ENCODE results near the gene ZNF382. TPM values are rescaled to one million over a fixed set of nuclear protein-coding genes. Genes with fewer than 3 reads are reported as not detected.
"Not testable (repeated sequence)": the region's sequence is repeated elsewhere in the genome, so short reads cannot be mapped to it uniquely, and the experiment has no call there.

The ZNF382 gene
- total RNA-seq: 10 to 100 TPM; 12.0 to 13.3 TPM

GRCh38 chr19:36605101-36605876 is at the start of gene ZNF382:
Gene ZNF382, plus strand, starts transcription at chr19:36605313. Its CDS starts 4,602 bp downstream, at chr19:36609915.
- no peaks in the 10 kb centered on the region for H3K27me3 Mint-ChIP-seq (ENCODE audit: low read depth)
- ChIA-PET CTCF (interaction anchor here (0.9 to 1.3 kb wide), 2 partner anchors 77 to 186 kb away, joined by 3 read pairs; partner anchors contain the start of gene ZNF260), POLR2A (interaction anchor here (0.6 to 2.9 kb wide), 14 partner anchors 9 to 472 kb away, joined by 3 to 23 read pairs (median 5); partner anchors contain the start of genes ZNF146, ZNF260, ZNF461 and ZNF529)
- H3K36me3 Mint-ChIP-seq (ENCODE audit: low read depth): peaks cover 55% of the 10 kb centered on the region
- H3K9me3 Mint-ChIP-seq (ENCODE audit: insufficient read depth): peaks cover 20% of the 10 kb centered on the region
- peaks cover 19% of the 10 kb centered on the region for H3K4me1 Mint-ChIP-seq (ENCODE audit: low read depth)
- peak; percentile 87 for DNase-seq
- peak within 1 kb of the TSS; percentile 84 for H3K4me3 Mint-ChIP-seq
- ATAC-seq: peak; percentile 86
- H3K27ac Mint-ChIP-seq: peak within 1 kb of the TSS; percentile 92

- Mint-ChIP-seq H3K27me3 (ENCODE audit: low read depth) (no peaks in the 10 kb centered on the region), H3K36me3 (ENCODE audit: low read depth) (peaks cover 88% of the 10 kb centered on the region), H3K4me3 (no peak overlapping the region), H3K27ac (no peak overlapping the region), H3K9me3 (ENCODE audit: insufficient read depth) (peaks cover 60% of the 10 kb centered on the region), H3K4me1 (ENCODE audit: low read depth) (peaks cover 3% of the 10 kb centered on the region)
- DNase-seq: no peak
- POLR2A ChIA-PET: no interaction called here
- ATAC-seq: no peak
- CTCF ChIA-PET: no interaction called here
Measured at GRCh38 chr19:36564391-36564790, 40.7 kb upstream of the ZNF382 start.

DNA sequence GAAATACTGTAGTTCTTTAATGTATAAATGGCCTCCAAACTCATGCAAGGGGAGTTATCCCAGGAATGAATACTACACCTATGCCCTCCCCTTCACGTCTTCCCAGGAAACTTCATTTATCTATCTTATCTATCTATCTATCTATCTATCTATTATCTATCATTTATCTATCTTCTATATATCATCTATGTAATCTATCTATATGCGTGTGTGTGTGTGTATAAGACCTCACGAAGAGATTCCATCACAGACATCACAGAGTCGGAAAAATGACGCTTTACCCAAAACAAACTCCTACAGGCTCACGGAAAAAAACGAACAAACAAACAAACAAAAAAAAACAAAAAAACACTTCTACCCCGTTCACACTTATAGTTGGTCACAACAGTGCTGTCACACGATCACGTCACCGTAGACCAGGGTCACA is 32.5 kb upstream of the ZNF382 start:
- DNase-seq (no peak), ATAC-seq (no peak)
- ChIA-PET POLR2A (interaction anchor here (0.8 to 2.5 kb wide), 9 partner anchors 9 to 278 kb away, joined by 3 to 24 read pairs (median 5); partner anchors contain the start of genes ZNF260, ZNF345, ZNF382 and ZNF566), CTCF (interaction anchor here (1.8 kb wide), 1 partner anchor 44 kb away, joined by 5 read pairs; the partner anchor contains the start of gene ZNF260)
- Mint-ChIP-seq H3K9me3 (ENCODE audit: insufficient read depth) (peaks cover 41% of the 10 kb centered on the region), H3K36me3 (ENCODE audit: low read depth) (peaks cover 82% of the 10 kb centered on the region), H3K27me3 (ENCODE audit: low read depth) (no peaks in the 10 kb centered on the region), H3K4me3 (peak overlapping the region; percentile 96), H3K4me1 (ENCODE audit: low read depth) (peaks cover 31% of the 10 kb centered on the region), H3K27ac (peak overlapping the region; percentile 92)

DNA sequence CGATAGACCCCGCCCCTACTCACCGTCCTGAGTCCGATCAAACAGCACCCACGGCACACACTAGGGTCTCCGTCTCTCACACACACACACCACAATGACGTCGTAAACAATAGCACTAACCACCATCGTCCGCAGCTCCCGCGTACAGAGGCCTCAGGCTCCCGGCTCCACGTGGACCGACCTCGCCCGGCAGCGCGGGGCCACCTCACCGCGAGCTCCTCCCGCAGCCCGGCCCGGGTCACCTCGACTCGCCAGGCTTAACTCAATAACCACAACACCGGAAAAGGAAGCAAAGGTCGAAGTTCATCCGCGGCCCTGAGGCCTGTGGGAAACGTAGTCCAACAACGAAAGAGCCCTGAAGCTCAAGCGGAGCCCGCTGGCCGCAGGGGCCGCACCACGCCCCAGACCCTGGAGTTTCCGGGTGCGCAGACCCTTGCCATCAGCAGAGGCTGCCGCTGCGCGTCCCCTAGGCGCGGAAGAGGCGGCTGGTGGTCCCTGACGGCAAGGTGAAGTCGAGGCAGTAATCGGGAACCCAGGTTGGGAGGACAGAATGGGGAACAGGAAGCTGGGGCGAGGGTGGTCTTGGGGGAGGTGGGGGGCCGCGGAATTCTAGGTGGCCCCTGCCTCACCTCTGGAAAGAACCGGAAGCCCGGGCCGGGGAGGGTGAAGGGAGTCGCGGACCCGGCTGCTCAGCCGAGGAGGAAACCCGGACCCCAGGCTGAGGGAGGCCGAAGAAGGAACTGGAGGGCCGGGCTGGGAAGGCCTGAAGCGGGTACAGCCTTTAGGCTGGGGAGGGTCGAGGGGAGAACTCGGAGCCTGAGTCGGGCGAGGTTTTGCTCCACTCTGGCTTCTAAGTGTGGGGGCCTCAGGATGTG is 31.9 kb upstream of the ZNF382 start, which contains the start of gene ZNF529:
ZNF529 (minus strand) TSS at position 273 of the 875 bp plus-strand sequence. CDS start 946 bp downstream, outside the sequence.
- Mint-ChIP-seq H3K9me3 (ENCODE audit: insufficient read depth) (peaks cover 36% of the 10 kb centered on the region), H3K27me3 (ENCODE audit: low read depth) (no peaks in the 10 kb centered on the region), H3K36me3 (ENCODE audit: low read depth) (peaks cover 80% of the 10 kb centered on the region), H3K27ac (peak within 1 kb of the TSS; percentile 92), H3K4me3 (peak within 1 kb of the TSS; percentile 96), H3K4me1 (ENCODE audit: low read depth) (peaks cover 31% of the 10 kb centered on the region)
- ChIA-PET CTCF (interaction anchor here (1.8 kb wide), 1 partner anchor 45 kb away, joined by 5 read pairs; the partner anchor contains the start of gene ZNF260), POLR2A (interaction anchor here (0.8 to 2.5 kb wide), 14 partner anchors 8 to 644 kb away, joined by 3 to 24 read pairs (median 4); partner anchors contain the start of genes ZNF260, ZNF345, ZNF382 and ZNF383)
- ATAC-seq: peak; percentile 87
- peak; percentile 91 for DNase-seq

- peak overlapping the region; percentile 96 for H3K4me3 Mint-ChIP-seq
- H3K27me3 Mint-ChIP-seq (ENCODE audit: low read depth): no peaks in the 10 kb centered on the region
- DNase-seq (no peak), ATAC-seq (no peak)
- POLR2A ChIA-PET: interaction anchor here (1.0 to 2.5 kb wide), 11 partner anchors 7 to 644 kb away, joined by 3 to 24 read pairs (median 4); partner anchors contain the start of genes ZNF260, ZNF345, ZNF382 and ZNF383
- CTCF ChIA-PET: interaction anchor here (1.8 kb wide), 1 partner anchor 46 kb away, joined by 5 read pairs; the partner anchor contains the start of gene ZNF260
- peak overlapping the region; percentile 92 for H3K27ac Mint-ChIP-seq
- peaks cover 80% of the 10 kb centered on the region for H3K36me3 Mint-ChIP-seq (ENCODE audit: low read depth)
- H3K4me1 Mint-ChIP-seq (ENCODE audit: low read depth): peaks cover 28% of the 10 kb centered on the region
- H3K9me3 Mint-ChIP-seq (ENCODE audit: insufficient read depth): peaks cover 31% of the 10 kb centered on the region
Measured at GRCh38 chr19:36573895-36574720, 31.0 kb upstream of the ZNF382 start.

DNA sequence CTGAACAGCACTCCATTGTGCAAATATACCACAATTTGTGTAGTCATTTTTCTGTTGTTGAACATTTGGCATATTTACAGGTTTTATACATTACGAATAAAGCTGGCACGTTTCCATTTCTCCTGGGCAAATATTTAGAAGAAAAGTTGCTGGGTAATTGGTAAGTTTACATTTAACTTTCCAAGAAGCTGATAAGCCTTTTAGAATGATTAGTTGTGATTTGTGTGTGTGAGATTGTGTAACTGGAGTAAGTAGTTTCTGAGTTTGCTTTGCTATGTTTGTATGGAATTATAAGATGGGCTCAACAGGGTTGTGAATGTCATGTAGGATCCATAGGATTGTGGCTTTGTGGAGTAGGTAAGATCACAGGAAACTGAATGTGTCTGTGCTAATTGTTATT is 30.4 kb upstream of the ZNF382 start:
- ChIA-PET CTCF (no interaction called here), POLR2A (interaction anchor here (1.2 kb wide), 1 partner anchor 11 kb away, joined by 4 read pairs; no protein-coding TSS in a partner anchor)
- Mint-ChIP-seq H3K27me3 (ENCODE audit: low read depth) (no peaks in the 10 kb centered on the region), H3K27ac (peak overlapping the region; percentile 92), H3K9me3 (ENCODE audit: insufficient read depth) (peaks cover 31% of the 10 kb centered on the region), H3K4me3 (peak overlapping the region; percentile 96), H3K4me1 (ENCODE audit: low read depth) (peaks cover 28% of the 10 kb centered on the region), H3K36me3 (ENCODE audit: low read depth) (peaks cover 80% of the 10 kb centered on the region)
- no peak for DNase-seq
- no peak for ATAC-seq

GRCh38 chr19:36577271-36577996 is 27.7 kb upstream of the ZNF382 start:
- ChIA-PET POLR2A (no interaction called here), CTCF (no interaction called here)
- ATAC-seq (no peak), DNase-seq (no peak)
- Mint-ChIP-seq H3K9me3 (ENCODE audit: insufficient read depth) (peaks cover 37% of the 10 kb centered on the region), H3K4me1 (ENCODE audit: low read depth) (peaks cover 19% of the 10 kb centered on the region), H3K27me3 (ENCODE audit: low read depth) (no peaks in the 10 kb centered on the region), H3K36me3 (ENCODE audit: low read depth) (peaks cover 86% of the 10 kb centered on the region), H3K27ac (no peak overlapping the region), H3K4me3 (no peak overlapping the region)

GRCh38 chr19:36579255-36579654 is 25.9 kb upstream of the ZNF382 start:
- CTCF ChIA-PET: no interaction called here
- DNase-seq: no peak
- Mint-ChIP-seq H3K27me3 (ENCODE audit: low read depth) (no peaks in the 10 kb centered on the region), H3K4me3 (no peak overlapping the region), H3K36me3 (ENCODE audit: low read depth) (peaks cover 84% of the 10 kb centered on the region), H3K4me1 (ENCODE audit: low read depth) (peaks cover 9% of the 10 kb centered on the region), H3K9me3 (ENCODE audit: insufficient read depth) (peaks cover 41% of the 10 kb centered on the region), H3K27ac (no peak overlapping the region)
- POLR2A ChIA-PET: no interaction called here
- no peak for ATAC-seq

DNA sequence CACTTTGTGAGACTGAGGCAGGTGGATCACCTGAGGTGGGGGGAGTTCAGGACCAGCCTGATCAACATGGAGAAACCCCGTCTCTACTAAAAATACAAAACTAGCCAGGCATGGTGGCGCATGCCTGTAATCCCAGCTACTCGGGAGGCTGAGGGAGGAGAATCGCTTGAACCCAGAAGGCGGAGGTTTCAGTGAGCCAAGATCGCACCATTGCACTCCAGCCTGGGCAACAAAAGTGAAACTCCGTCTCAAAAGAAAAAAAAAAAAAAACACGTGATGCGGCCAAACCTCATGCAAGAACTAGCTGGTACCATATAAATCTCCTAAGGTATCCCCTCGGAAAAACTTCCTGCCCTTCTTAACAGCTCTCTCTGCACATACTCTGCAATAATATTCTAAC is 2.4 kb upstream of the ZNF382 start:
- peaks cover 13% of the 10 kb centered on the region for H3K9me3 Mint-ChIP-seq (ENCODE audit: insufficient read depth)
- H3K4me3 Mint-ChIP-seq; ATAC-seq; CTCF ChIA-PET; H3K27me3 Mint-ChIP-seq (ENCODE audit: low read depth); H3K27ac Mint-ChIP-seq; POLR2A ChIA-PET; DNase-seq: not testable (repeated sequence)
- H3K4me1 Mint-ChIP-seq (ENCODE audit: low read depth): peaks cover 19% of the 10 kb centered on the region
- peaks cover 38% of the 10 kb centered on the region for H3K36me3 Mint-ChIP-seq (ENCODE audit: low read depth)

DNA sequence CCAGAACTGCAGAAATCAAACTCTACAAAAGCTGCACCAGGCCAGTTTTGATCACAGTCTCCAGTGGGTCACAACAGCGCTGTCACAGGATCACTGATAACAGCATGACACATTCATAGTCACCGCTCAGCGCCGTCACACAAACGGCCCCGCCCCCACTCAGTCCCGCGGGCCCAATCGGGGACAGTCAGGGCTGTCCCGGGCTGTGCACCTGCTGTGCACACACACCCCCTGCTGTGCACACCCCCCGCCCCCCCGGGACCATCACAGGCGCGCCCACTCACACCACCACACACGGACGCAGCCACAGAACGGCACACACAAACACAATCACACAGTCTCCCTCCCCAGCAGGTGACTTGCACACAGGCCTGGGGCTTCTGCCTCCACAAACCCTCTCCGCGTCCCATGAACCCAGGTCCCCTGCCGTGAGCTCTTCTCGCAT is 435 bp upstream of the ZNF382 start:
- Mint-ChIP-seq H3K27ac (peak overlapping the region; percentile 92), H3K4me3 (peak overlapping the region; percentile 84), H3K36me3 (ENCODE audit: low read depth) (peaks cover 50% of the 10 kb centered on the region), H3K27me3 (ENCODE audit: low read depth) (no peaks in the 10 kb centered on the region), H3K9me3 (ENCODE audit: insufficient read depth) (peaks cover 20% of the 10 kb centered on the region), H3K4me1 (ENCODE audit: low read depth) (peaks cover 19% of the 10 kb centered on the region)
- ChIA-PET POLR2A (interaction anchor here (0.6 to 2.9 kb wide), 14 partner anchors 8 to 473 kb away, joined by 3 to 23 read pairs (median 5); partner anchors contain the start of genes ZNF146, ZNF260, ZNF461 and ZNF529), CTCF (interaction anchor here (0.9 to 1.3 kb wide), 2 partner anchors 76 to 185 kb away, joined by 3 read pairs; partner anchors contain the start of gene ZNF260)
- ATAC-seq: peak; percentile 87
- DNase-seq: peak; percentile 88
